Measurements from ENCODE around the gene CLEC16A. TPM values are rescaled to one million over a fixed set of nuclear protein-coding genes. Genes with fewer than 3 reads are reported as not detected.

CLEC16A gene
- total RNA-seq, 4 donors from 2014 or later = 7.6 to 65.6 (median 28.0) TPM

GRCh38 chr16:11183951-11184350 lies 239.6 kb downstream of the CLEC16A start:
- intact Hi-C loops (cut with DNase I; ENCODE audit: low total_unique reads) = no loop called here
- H3K4me1 ChIP-seq = no peaks in the 10 kb centered on the region
- TF ChIP-seq POLR2A (IDR thresholded peaks at IDR 0.05) (no peak), CTCF (IDR thresholded peaks at IDR 0.05) (peak in 1 of 4 experiments; percentile 10)

GRCh38 chr16:11187522-11188023 lies 243.2 kb downstream of the CLEC16A start:
- H3K27ac ChIP-seq = no peak overlapping the region
- no peak overlapping the region for H3K4me3 ChIP-seq
- TF ChIP-seq CTCF (IDR thresholded peaks at IDR 0.05) (no peak), POLR2A (IDR thresholded peaks at IDR 0.05) (no peak)
- H3K4me1 ChIP-seq = no peaks in the 10 kb centered on the region
- intact Hi-C loops (cut with DNase I; ENCODE audit: low total_unique reads) = no loop called here
- no peak for DNase-seq
- no peaks in the 10 kb centered on the region for H3K27me3 ChIP-seq
- no peaks in the 10 kb centered on the region for H3K9me3 ChIP-seq
- H3K36me3 ChIP-seq = no peaks in the 10 kb centered on the region

More at GRCh38 chr16:11183951-11184350, 239.6 kb downstream of the CLEC16A start:
- Histone ChIP-seq H3K9me3 (no peaks in the 10 kb centered on the region), H3K27ac (no peak overlapping the region), H3K4me3 (no peak overlapping the region), H3K27me3 (no peaks in the 10 kb centered on the region), H3K36me3 (no peaks in the 10 kb centered on the region)
- DNase-seq = peak in 1 of 2 donors; percentile 33

- Histone ChIP-seq H3K27ac (no peak overlapping the region), H3K27me3 (no peaks in the 10 kb centered on the region), H3K9me3 (no peaks in the 10 kb centered on the region), H3K4me1 (no peaks in the 10 kb centered on the region), H3K4me3 (no peak overlapping the region), H3K36me3 (no peaks in the 10 kb centered on the region)
- no peak for DNase-seq
- intact Hi-C loops (cut with DNase I; ENCODE audit: low total_unique reads) = no loop called here
- TF ChIP-seq POLR2A (IDR thresholded peaks at IDR 0.05) (no peak), CTCF (IDR thresholded peaks at IDR 0.05) (no peak)
Measured at GRCh38 chr16:11188801-11189740, 244.7 kb downstream of the CLEC16A start.

- H3K9me3 ChIP-seq = no peaks in the 10 kb centered on the region
- H3K4me3 ChIP-seq = no peak overlapping the region
- DNase-seq = no peak
- H3K27ac ChIP-seq = no peak overlapping the region
- intact Hi-C loops (cut with DNase I; ENCODE audit: low total_unique reads) = no loop called here
- no peaks in the 10 kb centered on the region for H3K27me3 ChIP-seq
- no peak for TF ChIP-seq POLR2A (IDR thresholded peaks at IDR 0.05)
- TF ChIP-seq CTCF (IDR thresholded peaks at IDR 0.05) = no peak
- no peaks in the 10 kb centered on the region for H3K36me3 ChIP-seq
- H3K4me1 ChIP-seq = no peaks in the 10 kb centered on the region
Measured at GRCh38 chr16:11190588-11191560, 246.5 kb downstream of the CLEC16A start.
